DMS79 (cell line): ENCODE measurements around the gene GPRIN1.
"Not testable (repeated sequence)": the region's sequence is repeated elsewhere in the genome, so short reads cannot be mapped to it uniquely, and the experiment has no call there.

Source experiments
- DNase-seq: peaks from one replicate; lab custom pipeline; 2025; lab: John Stamatoyannopoulos, UW

The GPRIN1 gene

GRCh38 chr5:176624938-176625337 lies 15.0 kb upstream of the GPRIN1 start:
- DNase-seq, result no peak

GRCh38 chr5:176624142-176624541 lies 14.2 kb upstream of the GPRIN1 start:
- DNase-seq, result no peak

GRCh38 chr5:176621661-176622079 lies 11.7 kb upstream of the GPRIN1 start:
- DNase-seq, result no peak

GRCh38 chr5:176620333-176620981 lies 10.5 kb upstream of the GPRIN1 start:
- DNase-seq, result no peak

- no peak for DNase-seq
These were observed 9.8 kb upstream of the GPRIN1 start for GRCh38 chr5:176619569-176620332.

GRCh38 chr5:176619203-176619568 lies 9.2 kb upstream of the GPRIN1 start:
- peak; percentile 4 for DNase-seq

GRCh38 chr5:176618783-176619182 lies 8.8 kb upstream of the GPRIN1 start:
- no peak for DNase-seq

- no peak for DNase-seq
These were observed 6.6 kb upstream of the GPRIN1 start for GRCh38 chr5:176616511-176616910.

GRCh38 chr5:176614805-176615478 lies 5.0 kb upstream of the GPRIN1 start:
- DNase-seq, result no peak

GRCh38 chr5:176612855-176613254 lies 2.9 kb upstream of the GPRIN1 start:
- no peak for DNase-seq

GRCh38 chr5:176612008-176612407 lies 2.1 kb upstream of the GPRIN1 start:
- DNase-seq, result no peak

GRCh38 chr5:176611435-176611834 lies 1.5 kb upstream of the GPRIN1 start:
- no peak for DNase-seq

- DNase-seq, result no peak
These were observed 448 bp upstream of the GPRIN1 start for GRCh38 chr5:176610435-176610773.

GRCh38 chr5:176608937-176609723 lies 826 bp downstream of the GPRIN1 start:
- no peak for DNase-seq

GRCh38 chr5:176608142-176608705 lies 1.7 kb downstream of the GPRIN1 start:
- no peak for DNase-seq

- no peak for DNase-seq
These were observed 3.1 kb downstream of the GPRIN1 start for GRCh38 chr5:176606875-176607274.

- no peak for DNase-seq
These were observed 3.9 kb downstream of the GPRIN1 start for GRCh38 chr5:176606032-176606431.

- no peak for DNase-seq
These were observed 6.9 kb downstream of the GPRIN1 start for GRCh38 chr5:176603091-176603490.

- DNase-seq, result no peak
These were observed 8.0 kb downstream of the GPRIN1 start for GRCh38 chr5:176601901-176602482.

- DNase-seq, result not testable (repeated sequence)
These were observed 10.1 kb downstream of the GPRIN1 start for GRCh38 chr5:176599749-176600430.
